ENCODE measurements around the gene ENSA. TPM values are rescaled to one million over a fixed set of nuclear protein-coding genes. Genes with fewer than 3 reads are reported as not detected.
"Not testable (repeated sequence)": the region's sequence is repeated elsewhere in the genome, so short reads cannot be mapped to it uniquely, and the experiment has no call there.

Gene ENSA
- polyA plus RNA-seq, 1 donor = 135 TPM

DNA sequence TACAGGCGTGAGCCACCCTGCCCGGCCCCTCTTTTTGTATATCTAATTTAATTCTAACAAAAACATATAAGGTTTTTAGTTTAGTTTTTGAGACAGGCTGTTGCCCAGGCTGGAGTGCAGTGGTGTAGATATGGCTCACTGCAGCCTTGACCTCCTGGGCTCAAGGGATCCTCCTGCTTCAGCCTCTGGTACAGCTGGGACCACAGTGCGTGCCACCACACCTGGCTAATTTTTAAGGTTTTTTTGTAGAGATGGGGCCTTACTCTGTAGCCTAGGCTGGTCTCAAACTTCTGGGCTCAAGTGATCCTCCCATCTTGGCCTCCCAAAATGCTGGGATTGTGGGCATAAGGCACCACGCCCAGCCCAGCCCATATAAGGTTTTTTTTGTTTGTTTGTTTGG lies 18.8 kb downstream of the ENSA start:
- Histone ChIP-seq H3K9me3 (ENCODE audit: control insufficient read depth, low read depth, low read length) (no peaks in the 10 kb centered on the region), H3K27me3 (ENCODE audit: control insufficient read depth, insufficient read depth, low read length) (no peaks in the 10 kb centered on the region), H3K4me1 (ENCODE audit: control insufficient read depth, insufficient read depth, low read length) (peaks cover 21% of the 10 kb centered on the region), H3K27ac (ENCODE audit: low read length) (peak overlapping the region; percentile 70), H3K36me3 (ENCODE audit: control insufficient read depth, insufficient read depth, low read length) (peaks cover 3% of the 10 kb centered on the region), H3K4me3 (ENCODE audit: low read length) (no peak overlapping the region)
- DNase-seq = no peak
- WGBS (ENCODE audit: insufficient coverage, low lambda C conversion rate) = 100% methylated on average over 1 of the region's 4 CpGs

DNA sequence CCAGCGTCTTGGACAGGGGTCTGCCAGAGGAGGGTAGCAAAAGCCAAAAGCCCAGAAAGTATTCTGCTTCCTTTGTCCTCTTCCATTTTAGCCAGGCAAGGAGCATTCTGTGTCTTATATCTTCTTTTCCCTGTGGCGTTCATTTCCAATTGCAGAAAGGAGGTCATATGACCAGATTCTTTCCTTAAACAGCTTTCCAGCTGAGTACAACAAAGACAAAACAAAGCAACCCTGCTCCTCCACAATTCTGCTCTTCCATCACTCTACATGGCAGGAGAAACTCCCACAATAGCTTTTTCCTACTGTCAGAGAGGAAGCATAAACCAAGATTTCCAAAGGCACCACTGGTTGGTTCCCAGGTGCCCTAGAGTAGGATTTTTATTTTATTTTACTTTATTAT lies 19.7 kb downstream of the ENSA start:
- Histone ChIP-seq H3K9me3 (ENCODE audit: control insufficient read depth, low read depth, low read length) (no peaks in the 10 kb centered on the region), H3K4me1 (ENCODE audit: control insufficient read depth, insufficient read depth, low read length) (peaks cover 25% of the 10 kb centered on the region), H3K36me3 (ENCODE audit: control insufficient read depth, insufficient read depth, low read length) (peaks cover 2% of the 10 kb centered on the region), H3K4me3 (ENCODE audit: low read length) (no peak overlapping the region), H3K27ac (ENCODE audit: low read length) (peak overlapping the region; percentile 18), H3K27me3 (ENCODE audit: control insufficient read depth, insufficient read depth, low read length) (no peaks in the 10 kb centered on the region)
- 40% methylated on average over 1 of the region's 2 CpGs for WGBS (ENCODE audit: insufficient coverage, low lambda C conversion rate)
- DNase-seq = no peak

DNA sequence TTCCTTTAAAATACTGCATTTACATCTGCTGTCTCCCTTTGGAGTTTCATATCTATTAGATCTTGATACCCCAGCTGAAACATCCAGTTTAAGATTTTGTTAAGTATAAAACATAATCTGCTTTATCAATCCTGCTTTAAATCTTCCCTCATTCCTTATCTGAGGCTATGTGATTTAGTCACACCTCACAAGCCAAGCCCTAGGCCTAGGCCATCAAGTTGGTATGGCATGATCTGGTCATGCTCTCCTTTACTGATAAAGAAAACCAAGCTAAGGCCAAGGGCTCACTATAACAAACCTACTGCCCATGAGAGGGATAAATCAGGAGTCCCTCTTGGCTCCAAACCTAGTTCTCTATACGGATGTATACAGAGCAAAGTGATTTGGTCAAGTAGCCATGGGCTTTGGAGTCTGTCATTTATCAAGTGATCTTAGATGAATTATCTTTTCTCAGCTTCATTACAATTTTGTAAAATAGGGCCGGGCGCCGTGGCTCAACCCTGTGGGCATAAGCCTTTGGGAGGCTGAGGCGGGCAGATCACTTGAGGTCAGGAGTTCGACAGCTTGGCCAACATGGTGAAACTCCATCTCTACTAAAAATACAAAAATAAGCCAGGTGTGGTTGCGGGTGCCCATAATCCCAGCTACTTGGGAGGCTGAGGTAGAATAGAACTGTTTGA lies 22.8 kb downstream of the ENSA start:
- H3K4me1 ChIP-seq (ENCODE audit: control insufficient read depth, insufficient read depth, low read length) = peaks cover 17% of the 10 kb centered on the region
- DNase-seq = no peak
- H3K4me3 ChIP-seq (ENCODE audit: low read length) = no peak overlapping the region
- no peaks in the 10 kb centered on the region for H3K27me3 ChIP-seq (ENCODE audit: control insufficient read depth, insufficient read depth, low read length)
- H3K36me3 ChIP-seq (ENCODE audit: control insufficient read depth, insufficient read depth, low read length) = no peaks in the 10 kb centered on the region
- WGBS (ENCODE audit: insufficient coverage, low lambda C conversion rate) = no CpG with 5 or more reads among the region's 7 CpGs
- H3K9me3 ChIP-seq (ENCODE audit: control insufficient read depth, low read depth, low read length) = no peaks in the 10 kb centered on the region
- no peak overlapping the region for H3K27ac ChIP-seq (ENCODE audit: low read length)

DNA sequence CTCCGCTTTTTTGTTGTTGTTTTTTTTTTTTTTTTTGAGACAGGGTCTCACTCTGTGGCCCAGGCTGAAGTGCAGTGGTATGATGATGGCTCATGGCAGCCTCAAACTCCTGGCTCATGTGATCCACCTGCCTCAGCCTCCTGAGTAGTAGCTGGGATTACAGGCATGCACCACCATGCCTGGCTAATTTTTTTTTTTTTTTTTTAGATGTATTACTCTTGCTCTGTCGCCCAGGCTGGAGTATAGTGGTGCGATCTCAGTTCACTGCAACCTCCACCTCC lies 24.0 kb downstream of the ENSA start:
- H3K4me3 ChIP-seq (ENCODE audit: low read length); H3K36me3 ChIP-seq (ENCODE audit: control insufficient read depth, insufficient read depth, low read length); H3K27ac ChIP-seq (ENCODE audit: low read length); H3K27me3 ChIP-seq (ENCODE audit: control insufficient read depth, insufficient read depth, low read length); H3K9me3 ChIP-seq (ENCODE audit: control insufficient read depth, low read depth, low read length); DNase-seq: not testable (repeated sequence)
- no CpG with 5 or more reads among the region's 3 CpGs for WGBS (ENCODE audit: insufficient coverage, low lambda C conversion rate)
- peaks cover 12% of the 10 kb centered on the region for H3K4me1 ChIP-seq (ENCODE audit: control insufficient read depth, insufficient read depth, low read length)

DNA sequence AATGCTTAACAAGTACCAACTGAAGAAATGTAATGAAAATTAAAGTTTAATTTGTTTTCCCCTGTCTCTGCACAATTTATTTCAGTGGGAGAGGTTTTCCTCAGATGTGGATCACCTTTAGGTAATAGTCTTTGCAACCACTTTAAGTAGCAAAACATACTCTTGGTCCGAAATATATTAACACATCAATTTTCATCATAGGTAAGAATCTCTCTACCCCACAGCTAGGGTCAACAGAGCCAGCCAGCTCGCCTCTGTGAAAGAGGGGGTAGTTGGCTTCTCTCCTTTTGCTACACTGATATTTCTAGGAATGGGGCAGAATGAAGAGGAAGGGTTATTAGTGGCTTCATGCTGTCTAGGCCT lies 25.2 kb downstream of the ENSA start:
- H3K27ac ChIP-seq (ENCODE audit: low read length) = peak overlapping the region; percentile 57
- peaks cover 2% of the 10 kb centered on the region for H3K36me3 ChIP-seq (ENCODE audit: control insufficient read depth, insufficient read depth, low read length)
- no peaks in the 10 kb centered on the region for H3K9me3 ChIP-seq (ENCODE audit: control insufficient read depth, low read depth, low read length)
- DNase-seq = no peak
- no CpG with 5 or more reads among the region's 2 CpGs for WGBS (ENCODE audit: insufficient coverage, low lambda C conversion rate)
- H3K4me1 ChIP-seq (ENCODE audit: control insufficient read depth, insufficient read depth, low read length) = peaks cover 12% of the 10 kb centered on the region
- no peak overlapping the region for H3K4me3 ChIP-seq (ENCODE audit: low read length)
- no peaks in the 10 kb centered on the region for H3K27me3 ChIP-seq (ENCODE audit: control insufficient read depth, insufficient read depth, low read length)

DNA sequence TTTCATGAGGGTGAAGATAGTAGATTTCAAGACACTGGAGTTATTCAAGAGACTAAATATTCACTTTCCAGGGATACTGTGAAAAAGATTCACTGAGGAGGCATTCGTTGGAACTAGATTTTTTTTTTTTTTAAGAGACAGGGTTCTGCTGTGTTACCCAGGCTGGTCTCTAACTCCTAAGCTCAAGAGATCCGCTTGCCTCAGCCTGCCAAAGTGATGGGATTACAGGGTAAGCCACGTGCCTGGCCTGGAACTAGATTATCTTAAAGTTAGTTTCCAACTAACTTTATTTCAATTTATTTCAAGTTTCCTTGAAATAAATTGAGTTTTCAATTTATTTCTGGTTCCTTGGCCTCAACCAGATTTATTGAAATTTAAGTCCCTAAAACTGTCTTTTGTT lies 25.7 kb downstream of the ENSA start:
- no peak for DNase-seq
- Histone ChIP-seq H3K27ac (ENCODE audit: low read length) (peak overlapping the region; percentile 57), H3K27me3 (ENCODE audit: control insufficient read depth, insufficient read depth, low read length) (no peaks in the 10 kb centered on the region), H3K36me3 (ENCODE audit: control insufficient read depth, insufficient read depth, low read length) (peaks cover 2% of the 10 kb centered on the region), H3K4me3 (ENCODE audit: low read length) (no peak overlapping the region), H3K4me1 (ENCODE audit: control insufficient read depth, insufficient read depth, low read length) (peaks cover 12% of the 10 kb centered on the region), H3K9me3 (ENCODE audit: control insufficient read depth, low read depth, low read length) (no peaks in the 10 kb centered on the region)
- WGBS (ENCODE audit: insufficient coverage, low lambda C conversion rate) = no CpG with 5 or more reads among the region's 3 CpGs

DNA sequence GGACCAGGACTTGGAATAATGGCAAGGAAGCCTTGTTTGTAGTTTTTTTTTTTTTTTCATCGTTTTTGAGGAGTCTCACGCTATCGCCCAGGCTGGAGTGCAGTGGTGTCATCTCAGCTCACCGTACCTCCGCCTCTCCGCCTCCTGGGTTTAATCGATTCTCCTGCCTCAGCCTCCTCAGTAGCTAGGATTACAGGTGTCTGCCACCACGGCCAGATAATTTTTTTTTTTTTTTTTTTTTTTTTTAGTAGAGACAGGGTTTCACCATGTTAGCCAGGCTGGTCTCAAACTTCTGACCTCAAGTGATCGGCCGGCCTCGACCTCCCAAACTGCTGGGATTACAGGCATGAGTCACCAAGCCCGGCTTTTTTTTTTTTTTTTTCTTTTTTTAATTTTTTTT lies 27.0 kb downstream of the ENSA start:
- H3K27ac ChIP-seq (ENCODE audit: low read length); DNase-seq; H3K27me3 ChIP-seq (ENCODE audit: control insufficient read depth, insufficient read depth, low read length); H3K4me3 ChIP-seq (ENCODE audit: low read length); H3K9me3 ChIP-seq (ENCODE audit: control insufficient read depth, low read depth, low read length); H3K36me3 ChIP-seq (ENCODE audit: control insufficient read depth, insufficient read depth, low read length): not testable (repeated sequence)
- WGBS (ENCODE audit: insufficient coverage, low lambda C conversion rate) = 93% methylated on average over 7 of the region's 12 CpGs
- peaks cover 12% of the 10 kb centered on the region for H3K4me1 ChIP-seq (ENCODE audit: control insufficient read depth, insufficient read depth, low read length)

DNA sequence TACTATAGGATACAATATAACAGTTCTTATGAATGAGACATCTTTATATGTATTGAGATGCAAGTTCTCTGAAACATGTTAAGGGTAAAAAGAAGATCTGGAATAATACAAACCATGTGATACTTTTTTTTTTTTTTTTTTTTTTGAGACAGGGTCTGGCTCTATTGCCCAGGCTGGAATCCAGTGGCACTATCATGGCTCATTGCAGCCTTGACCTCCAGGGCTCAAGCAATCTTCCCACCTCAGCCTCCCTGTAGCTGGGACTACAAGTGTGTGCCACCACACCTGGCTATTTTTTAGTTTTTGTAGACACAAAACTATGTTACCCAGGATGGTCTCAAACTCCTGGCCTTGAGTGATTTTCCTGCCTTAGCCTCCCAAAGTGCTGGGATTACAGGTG lies 27.9 kb downstream of the ENSA start:
- peaks cover 13% of the 10 kb centered on the region for H3K4me1 ChIP-seq (ENCODE audit: control insufficient read depth, insufficient read depth, low read length)
- H3K27ac ChIP-seq (ENCODE audit: low read length) = no peak overlapping the region
- DNase-seq = no peak
- H3K27me3 ChIP-seq (ENCODE audit: control insufficient read depth, insufficient read depth, low read length) = no peaks in the 10 kb centered on the region
- H3K36me3 ChIP-seq (ENCODE audit: control insufficient read depth, insufficient read depth, low read length) = peaks cover 2% of the 10 kb centered on the region
- H3K9me3 ChIP-seq (ENCODE audit: control insufficient read depth, low read depth, low read length) = no peaks in the 10 kb centered on the region
- H3K4me3 ChIP-seq (ENCODE audit: low read length) = no peak overlapping the region

DNA sequence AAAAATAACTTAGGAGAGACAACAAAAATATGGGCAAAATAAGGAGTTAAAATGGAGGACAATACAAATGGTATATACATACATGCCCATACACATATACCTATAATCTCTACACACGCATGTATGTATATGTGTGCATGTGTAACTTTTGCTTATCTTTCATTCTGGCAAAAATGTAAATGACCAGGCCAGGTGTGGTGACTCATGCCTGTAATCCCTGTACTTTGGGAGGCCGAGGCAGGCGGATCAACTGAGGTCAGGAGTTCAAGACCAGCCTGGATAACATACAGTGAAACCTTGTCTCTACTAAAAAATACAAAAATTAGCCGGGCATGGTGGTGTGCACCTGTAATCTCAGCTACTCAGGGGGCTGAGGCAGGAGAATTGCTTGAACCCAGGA lies 31.1 kb downstream of the ENSA start:
- not testable (repeated sequence) for H3K27me3 ChIP-seq (ENCODE audit: control insufficient read depth, insufficient read depth, low read length); H3K27ac ChIP-seq (ENCODE audit: low read length); DNase-seq; H3K9me3 ChIP-seq (ENCODE audit: control insufficient read depth, low read depth, low read length); H3K4me1 ChIP-seq (ENCODE audit: control insufficient read depth, insufficient read depth, low read length); H3K36me3 ChIP-seq (ENCODE audit: control insufficient read depth, insufficient read depth, low read length); H3K4me3 ChIP-seq (ENCODE audit: low read length)
- no CpG with 5 or more reads among the region's 4 CpGs for WGBS (ENCODE audit: insufficient coverage, low lambda C conversion rate)

DNA sequence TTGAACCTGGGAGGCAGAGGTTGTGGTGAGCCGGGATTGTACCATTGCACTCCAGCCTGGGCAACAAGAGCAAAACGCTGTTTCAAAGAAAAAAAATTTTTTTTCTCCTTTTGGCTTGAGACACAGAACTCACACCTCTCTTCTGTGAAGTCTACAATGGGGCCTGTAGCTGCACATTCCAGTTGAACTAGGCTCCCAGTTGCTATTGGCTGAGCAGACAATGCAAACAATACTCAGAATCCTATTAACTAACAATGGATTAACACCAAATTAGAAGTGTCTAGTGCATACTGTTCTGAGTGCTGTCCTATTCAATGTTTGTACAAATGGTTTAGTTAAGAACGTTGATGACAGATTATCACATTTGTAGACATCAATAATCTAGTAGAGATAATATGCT lies 32.4 kb downstream of the ENSA start:
- H3K27me3 ChIP-seq (ENCODE audit: control insufficient read depth, insufficient read depth, low read length) = no peaks in the 10 kb centered on the region
- H3K4me3 ChIP-seq (ENCODE audit: low read length) = no peak overlapping the region
- no peak overlapping the region for H3K27ac ChIP-seq (ENCODE audit: low read length)
- no CpG with 5 or more reads among the region's 3 CpGs for WGBS (ENCODE audit: insufficient coverage, low lambda C conversion rate)
- DNase-seq = no peak
- H3K9me3 ChIP-seq (ENCODE audit: control insufficient read depth, low read depth, low read length) = peaks cover 2% of the 10 kb centered on the region
- H3K36me3 ChIP-seq (ENCODE audit: control insufficient read depth, insufficient read depth, low read length) = peaks cover 2% of the 10 kb centered on the region
- peaks cover 4% of the 10 kb centered on the region for H3K4me1 ChIP-seq (ENCODE audit: control insufficient read depth, insufficient read depth, low read length)

DNA sequence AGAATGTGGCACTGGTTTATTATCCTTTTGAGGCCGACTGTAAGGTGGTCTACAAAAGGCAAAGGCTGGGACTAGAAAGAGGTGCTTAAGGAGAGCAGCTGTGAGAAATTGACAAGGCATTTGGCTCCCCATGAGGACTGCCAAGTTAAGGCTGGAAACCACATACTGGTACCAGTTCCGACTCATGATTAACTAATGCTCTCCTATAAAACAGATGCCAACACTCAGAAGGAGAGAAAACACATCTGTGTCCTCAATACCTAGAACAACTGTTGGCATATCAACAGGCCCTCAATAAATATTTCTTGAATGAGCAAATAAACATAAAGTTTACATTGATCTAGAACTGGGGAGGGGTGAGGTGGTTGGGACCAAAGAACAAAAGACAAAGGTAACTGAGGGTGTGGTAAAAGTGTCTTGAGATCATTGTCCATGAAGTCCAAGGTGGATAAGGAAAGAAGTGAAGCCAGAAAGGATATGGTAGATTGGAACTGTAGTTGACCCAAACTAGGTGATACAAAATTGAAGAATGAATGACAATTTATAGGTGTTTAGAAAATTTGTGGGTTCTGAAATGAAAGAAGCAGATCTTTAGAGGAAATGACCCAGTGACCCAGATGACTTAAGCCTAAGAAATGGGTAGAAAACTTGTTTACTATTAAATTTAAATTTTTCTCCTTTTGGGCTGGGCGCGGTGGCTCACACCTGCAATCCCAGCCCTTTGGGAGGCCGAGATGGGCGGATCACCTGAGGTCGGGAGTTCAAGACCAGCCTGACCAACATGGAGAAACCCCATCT lies 33.1 kb downstream of the ENSA start:
- Histone ChIP-seq H3K4me1 (ENCODE audit: control insufficient read depth, insufficient read depth, low read length) (peaks cover 4% of the 10 kb centered on the region), H3K4me3 (ENCODE audit: low read length) (no peak overlapping the region), H3K36me3 (ENCODE audit: control insufficient read depth, insufficient read depth, low read length) (peaks cover 2% of the 10 kb centered on the region), H3K27me3 (ENCODE audit: control insufficient read depth, insufficient read depth, low read length) (no peaks in the 10 kb centered on the region), H3K9me3 (ENCODE audit: control insufficient read depth, low read depth, low read length) (peaks cover 2% of the 10 kb centered on the region), H3K27ac (ENCODE audit: low read length) (no peak overlapping the region)
- 71% methylated on average over 1 of the region's 7 CpGs for WGBS (ENCODE audit: insufficient coverage, low lambda C conversion rate)
- peak; percentile 41 to 75 for DNase-seq

All from large intestine (tissue), 3 donors.